HepG2 (cell line): Measurements from ENCODE around the gene FAHD1. TPM values are rescaled to one million over a fixed set of nuclear protein-coding genes. Genes with fewer than 3 reads are reported as not detected.
A peak's percentile ranks its signal among the peaks of the same experiment; 100 is the strongest.

Experiments
- CSRNP1 ChIP-seq: sonication (generic); formaldehyde crosslinking; IDR thresholded peaks from 2 replicates; pipeline ENCODE4 v1.8.1; 2023; ENCODE audit warnings: mild to moderate bottlenecking, missing genetic modification reagents
- E2F1 ChIP-seq: sonication (generic); formaldehyde crosslinking; IDR thresholded peaks from 2 replicates; pipeline ENCODE4 v1.5.0; 2020; ENCODE audit warnings: missing genetic modification reagents
- FOXJ3 ChIP-seq: sonication (generic); formaldehyde crosslinking; IDR thresholded peaks from 2 replicates; pipeline ENCODE4 v1.4.0; 2020; ENCODE audit warnings: missing genetic modification reagents, mild to moderate bottlenecking, borderline replicate concordance
- IRF2 ChIP-seq: IDR thresholded peaks from 2 replicates; pipeline ENCODE4 v1.6.1; 2018; ENCODE audit warnings: missing genetic modification reagents, missing compliant biosample characterization
- KDM2A ChIP-seq: sonication (generic); formaldehyde crosslinking; IDR thresholded peaks from 2 replicates; pipeline ENCODE4 v1.4.0; 2020; ENCODE audit warnings: low read depth, missing genetic modification reagents, borderline replicate concordance
- MEIS2 ChIP-seq: sonication (generic); formaldehyde crosslinking; IDR thresholded peaks from 2 replicates; pipeline ENCODE4 v1.9.0; 2021; ENCODE audit warnings: mild to moderate bottlenecking, missing genetic modification reagents
- MXI1 ChIP-seq: IDR thresholded peaks from 3 replicates; pipeline ENCODE4 v1.6.1; 2012; ENCODE audit warnings: low read depth, low read length, inconsistent platforms, borderline replicate concordance
- ONECUT2 ChIP-seq: sonication (generic); formaldehyde crosslinking; IDR thresholded peaks from 2 replicates; pipeline ENCODE4 v1.4.0; 2020; ENCODE audit warnings: missing genetic modification reagents
- PAX8 ChIP-seq: sonication (generic); formaldehyde crosslinking; IDR thresholded peaks from 2 replicates; pipeline ENCODE4 v1.8.0; 2022; ENCODE audit warnings: mild to moderate bottlenecking, missing genetic modification reagents, borderline replicate concordance
- PHB2 ChIP-seq: fragments of 450-650 bp; IDR thresholded peaks from 2 replicates; pipeline ENCODE4 v1.6.1; 2018; ENCODE audit not compliant: partially characterized antibody
- POLR2AphosphoS2 ChIP-seq: IDR thresholded peaks from 2 replicates; pipeline ENCODE4 v1.6.1; 2011; ENCODE audit warnings: low read depth, low read length, improper control_type of control experiment
- SALL2 ChIP-seq: sonication (generic); formaldehyde crosslinking; IDR thresholded peaks from 2 replicates; pipeline ENCODE4 v1.8.1; 2023; ENCODE audit warnings: mild to moderate bottlenecking, missing genetic modification reagents, inconsistent platforms
- TGIF2 ChIP-seq: IDR thresholded peaks from 2 replicates; pipeline ENCODE4 v1.6.1; 2016; ENCODE audit warnings: control low read depth, missing compliant biosample characterization
- ZEB1 ChIP-seq: IDR thresholded peaks from 2 replicates; pipeline ENCODE4 v1.6.1; 2012; ENCODE audit warnings: mild to moderate bottlenecking, low read depth, inconsistent platforms; ENCODE audit not compliant: insufficient replicate concordance
- ZHX2 ChIP-seq, 2 experiments: sonication (generic) in 1 of 2; formaldehyde crosslinking in 1 of 2; IDR thresholded peaks; 2 replicates each; pipeline versions ENCODE4 v1.6.1 to v1.9.0; 2014 to 2022; ENCODE audit warnings: antibody characterized with exemption in 1 of 2, borderline replicate concordance in 1 of 2, inconsistent platforms in 1 of 2, low read depth in 1 of 2, missing genetic modification reagents in 1 of 2
- ZKSCAN8 ChIP-seq: IDR thresholded peaks from 2 replicates; pipeline ENCODE4 v1.6.1; 2016; ENCODE audit warnings: borderline replicate concordance, missing genetic modification reagents, missing compliant biosample characterization
- ZNF256 ChIP-seq: sonication (generic); formaldehyde crosslinking; conservative IDR thresholded peaks from 2 replicates; pipeline ENCODE4 v1.4.0; 2020; ENCODE audit warnings: missing genetic modification reagents
- ZNF282 ChIP-seq: fragments of 450-650 bp; IDR thresholded peaks from 2 replicates; pipeline ENCODE4 v1.6.1; 2018; ENCODE audit not compliant: partially characterized antibody
- ZNF430 ChIP-seq: sonication (generic); formaldehyde crosslinking; IDR thresholded peaks from 2 replicates; pipeline ENCODE4 v1.9.0; 2021; ENCODE audit warnings: mild to moderate bottlenecking, missing genetic modification reagents
- ZNF564 ChIP-seq: sonication (generic); formaldehyde crosslinking; IDR thresholded peaks from 2 replicates; pipeline ENCODE4 v1.8.1; 2023; ENCODE audit warnings: mild to moderate bottlenecking, missing genetic modification reagents
- ZNF83 ChIP-seq: sonication (generic); formaldehyde crosslinking; IDR thresholded peaks from 2 replicates; pipeline ENCODE4 v1.4.0; 2020; ENCODE audit warnings: missing genetic modification reagents, mild to moderate bottlenecking, borderline replicate concordance
- polyA plus RNA-seq, 8 experiments: library from polyadenylated mRNA; depleted of rRNA in 3 of 8; stranded (reverse) in 7 of 8; unstranded in 1 of 8; fragments of >200 nt; fragmentation: Illumina TruSeq in 4 of 8; extraction: Trizol in 4 of 8; gene quantifications; 2 replicates each; pipeline versions ENCODE4 v1.2.1 to v1.2.3, GENCODE V29; 2011 to 2016; ENCODE audit warnings: low read depth in 4 of 8, missing spikeins in 1 of 8, mixed read lengths in 1 of 8; ENCODE audit not compliant: insufficient read depth in 1 of 8
- total RNA-seq, 5 experiments: library from RNA; depleted of rRNA; stranded (reverse); fragments of >200 nt; fragmentation: Illumina TruSeq; extraction: Trizol; gene quantifications; 2 replicates each; pipeline ENCODE4 v1.2.3, GENCODE V29; 2016; ENCODE audit warnings: low read depth in 1 of 5

Gene FAHD1
- total and polyA plus RNA-seq, 2 of the 13 experiments (the other 11 are each of a cell fraction or from before 2014, with no cell fraction given) = 39.0 to 45.3 TPM

GRCh38 chr16:1832838-1833454 lies 5.9 kb downstream of the FAHD1 start (continued):
- no peak for TF ChIP-seq ZHX2 (IDR thresholded peaks at IDR 0.05; ENCODE audit: low read depth)
- TF ChIP-seq ZHX2 (CRISPR knock-in tag; IDR thresholded peaks at IDR 0.05; ENCODE audit: borderline replicate concordance) = no peak
- TF ChIP-seq ZNF256 (CRISPR knock-in tag) = 0 out of 2 replicates have a peak, but pooled peaks have one; percentile 60
- no peak for TF ChIP-seq ZNF564 (CRISPR knock-in tag)
- TF ChIP-seq ONECUT2 = 0 out of 2 replicates have a peak, but pooled peaks have one; percentile 53
- TF ChIP-seq CSRNP1 (CRISPR knock-in tag) = no peak; the same call in 1 of the 2 replicates
- TF ChIP-seq PHB2 = no peak
- no peak for TF ChIP-seq POLR2AphosphoS2
- TF ChIP-seq ZKSCAN8 (CRISPR knock-in tag) = peak; percentile 66; the same call in 1 of the 2 replicates
- no peak for TF ChIP-seq ZNF282
- 0 out of 2 replicates have a peak, but pooled peaks have one; percentile 49 for TF ChIP-seq SALL2 (CRISPR knock-in tag)
- no peak for TF ChIP-seq PAX8 (CRISPR knock-in tag)
- peak; percentile 86 for TF ChIP-seq IRF2 (CRISPR knock-in tag)
- no peak for TF ChIP-seq ZEB1
- TF ChIP-seq MEIS2 = peak; percentile 84; the same call in 1 of the 2 replicates
- no peak for TF ChIP-seq ZNF83 (CRISPR knock-in tag)
- no peak; the same call in none of the 2 replicates for TF ChIP-seq ZNF430 (CRISPR knock-in tag)
- peak; percentile 85 for TF ChIP-seq TGIF2 (CRISPR knock-in tag)
- 0 out of 2 replicates have a peak, but pooled peaks have one; percentile 30 for TF ChIP-seq E2F1 (CRISPR knock-in tag)
- peak; percentile 69; the same call in 1 of the 2 replicates for TF ChIP-seq FOXJ3 (CRISPR knock-in tag)
- TF ChIP-seq MXI1 = peak; percentile 69; the same call in 1 of the 3 replicates
- TF ChIP-seq KDM2A (CRISPR knock-in tag) = no peak; the same call in 1 of the 2 replicates
